CD14-positive monocyte (primary cell): ENCODE results near the gene POLR3K. TPM values are rescaled to one million over a fixed set of nuclear protein-coding genes. Genes with fewer than 3 reads are reported as not detected.
A peak's percentile ranks its signal among the peaks of the same experiment; 100 is the strongest.

ENCODE experiments used
- DNase-seq, 3 donors: peaks; one replicate each; pipeline ENCODE4 v3.0.0-alpha.2; 2011 to 2022
- H2AFZ ChIP-seq: 2 replicates; pipeline ENCODE4 v1.6.0; 2012; ENCODE audit warnings: mild to moderate bottlenecking, low read depth, low read length, inconsistent platforms; ENCODE audit not compliant: insufficient read depth, poor library complexity, severe bottlenecking
- H3K27ac ChIP-seq, 2 donors: 1 replicate in 1 of 2; 2 replicates in 1 of 2; pipeline ENCODE4 v1.5.1; 2012 to 2013; ENCODE audit warnings: low read length in 2 of 2, control low read depth in 1 of 2, inconsistent platforms in 1 of 2, low read depth in 1 of 2, mild to moderate bottlenecking in 1 of 2
- H3K27me3 ChIP-seq, 2 donors: one replicate each; pipeline versions ENCODE4 v1.6.0 to v1.6.1; 2011 to 2013; ENCODE audit warnings: low read length in 2 of 2; ENCODE audit not compliant: control insufficient read depth in 2 of 2, insufficient read depth in 2 of 2
- H3K36me3 ChIP-seq, 2 donors: replicated peaks in 1 of 2; 1 replicate in 1 of 2; 2 replicates in 1 of 2; pipeline versions ENCODE4 v1.5.1 to v1.6.1; 2012 to 2013; ENCODE audit warnings: low read length in 2 of 2, control low read depth in 1 of 2, inconsistent platforms in 1 of 2, mild to moderate bottlenecking in 1 of 2; ENCODE audit not compliant: insufficient read depth in 2 of 2, control insufficient read depth in 1 of 2
- H3K4me1 ChIP-seq, 2 donors: 1 replicate in 1 of 2; 2 replicates in 1 of 2; pipeline versions ENCODE4 v1.5.1 to v1.6.1; 2012 to 2013; ENCODE audit warnings: low read length in 2 of 2, control low read depth in 1 of 2, inconsistent platforms in 1 of 2, mild to moderate bottlenecking in 1 of 2, moderate library complexity in 1 of 2; ENCODE audit not compliant: insufficient read depth in 2 of 2, control insufficient read depth in 1 of 2
- H3K4me2 ChIP-seq: replicated peaks from 2 replicates; pipeline ENCODE3; 2012; ENCODE audit warnings: low read length, moderate library complexity, mild to moderate bottlenecking; ENCODE audit not compliant: poor library complexity, severe bottlenecking; ENCODE audit errors: extremely low read depth
- H3K4me3 ChIP-seq, 3 experiments: fragments of 200-600 bp in 1 of 3; sonication (generic) in 1 of 3; replicated peaks in 1 of 3; 1 replicate in 2 of 3; 2 replicates in 1 of 3; pipeline ENCODE4 v1.5.1; 2011 to 2013; ENCODE audit warnings: low read length in 3 of 3, mild to moderate bottlenecking in 3 of 3, control low read depth in 2 of 3, low read depth in 2 of 3, inconsistent platforms in 1 of 3, moderate library complexity in 1 of 3
- H3K79me2 ChIP-seq: 2 replicates; pipeline ENCODE4 v1.6.0; 2012; ENCODE audit warnings: mild to moderate bottlenecking, control low read depth, inconsistent platforms, low read length, moderate library complexity; ENCODE audit not compliant: insufficient read depth
- H3K9ac ChIP-seq: 2 replicates; pipeline ENCODE4 v1.6.0; 2017; ENCODE audit warnings: low read length, mild to moderate bottlenecking; ENCODE audit not compliant: insufficient read depth, poor library complexity, severe bottlenecking
- H3K9me3 ChIP-seq, 2 donors: replicated peaks in 1 of 2; 1 replicate in 1 of 2; 2 replicates in 1 of 2; pipeline versions ENCODE4 v1.5.1 to v1.6.1; 2012 to 2013; ENCODE audit warnings: low read length in 2 of 2, control low read depth in 1 of 2; ENCODE audit not compliant: control insufficient read depth in 1 of 2, insufficient read depth in 1 of 2
- H4K20me1 ChIP-seq: 2 replicates; pipeline ENCODE4 v1.6.0; 2012; ENCODE audit warnings: mild to moderate bottlenecking, low read length, control low read depth, moderate library complexity; ENCODE audit not compliant: insufficient read depth
- H3K27ac Mint-ChIP-seq, 7 donors: one replicate each; pipeline ENCODE4 v1.8.0; 2020; ENCODE audit warnings: mild to moderate bottlenecking in 7 of 7, mixed read lengths in 7 of 7, moderate library complexity in 6 of 7, inconsistent platforms in 2 of 7
- H3K27me3 Mint-ChIP-seq, 3 donors: one replicate each; pipeline ENCODE4 v1.8.0; 2021 to 2022; ENCODE audit warnings: low read depth in 3 of 3, mild to moderate bottlenecking in 3 of 3, mixed read lengths in 3 of 3, moderate library complexity in 3 of 3, inconsistent platforms in 1 of 3
- H3K36me3 Mint-ChIP-seq, 2 donors: one replicate each; pipeline ENCODE4 v1.8.0; 2020; ENCODE audit warnings: mixed read lengths in 2 of 2, inconsistent platforms in 1 of 2, mild to moderate bottlenecking in 1 of 2
- H3K4me1 Mint-ChIP-seq: one replicate; pipeline ENCODE4 v1.8.0; 2020; ENCODE audit warnings: mild to moderate bottlenecking, mixed read lengths
- H3K4me3 Mint-ChIP-seq, 2 donors: one replicate each; pipeline ENCODE4 v1.8.0; 2020; ENCODE audit warnings: mild to moderate bottlenecking in 2 of 2, mixed read lengths in 2 of 2, moderate library complexity in 1 of 2
- H3K9me3 Mint-ChIP-seq, 7 donors: one replicate each; pipeline ENCODE4 v1.8.0; 2020 to 2022; ENCODE audit warnings: mixed read lengths in 7 of 7, mild to moderate bottlenecking in 6 of 7, moderate library complexity in 6 of 7, inconsistent platforms in 2 of 7
- WGBS: methylation state at CpG from one replicate; pipeline ENCODE4 v1.1.5; 2013; ENCODE audit warnings: missing lambda C conversion rate; ENCODE audit not compliant: insufficient coverage; 5-methylcytosine and 5-hydroxymethylcytosine counted together
- intact Hi-C, 2 donors: fragments of 100-400 bp; cut with micrococcal nuclease; formaldehyde crosslinking; loops; one replicate each; pipeline versions ENCODE4 v1.15.0 to v1.15.1; 2023
- polyA plus RNA-seq, 3 donors: library from polyadenylated mRNA; depleted of rRNA in 1 of 3; unstranded in 2 of 3; stranded (reverse) in 1 of 3; fragments of 300-500 nt in 2 of 3; fragments of >200 nt in 1 of 3; fragmentation: Illumina TruSeq in 2 of 3; gene quantifications; 1 replicate in 2 of 3; 2 replicates in 1 of 3; pipeline ENCODE4 v1.2.3, GENCODE V29; 2012 to 2021
- TF ChIP-seq, protein P1 (sequence below): fragments of 200-600 bp; IDR thresholded peaks from one replicate; pipeline ENCODE4 v1.8.0; 2022; ENCODE audit warnings: antibody characterized with exemption, mild to moderate bottlenecking

The POLR3K gene
- polyA plus RNA-seq, 3 donors, result 9.9 to 20.8 (median 18.7) TPM

DNA sequence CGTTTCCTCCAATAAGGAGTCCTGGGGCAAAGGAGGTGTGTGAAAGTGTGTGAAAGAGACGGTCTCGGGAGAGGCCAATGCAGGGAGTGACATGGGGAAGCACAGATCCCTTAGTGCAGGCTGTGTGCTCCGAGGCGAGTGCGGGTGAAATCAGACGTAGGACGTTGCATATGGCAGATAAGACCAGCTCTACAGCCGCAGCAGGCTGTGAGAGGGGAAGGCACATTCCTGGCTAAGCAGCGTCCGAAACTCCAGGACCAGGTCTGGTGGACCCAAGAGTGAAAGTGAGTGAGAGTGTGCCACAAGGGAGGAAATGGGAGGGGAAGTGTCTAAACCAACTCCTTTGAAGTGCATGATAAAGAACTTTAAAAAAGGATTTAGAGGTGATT lies 11.3 kb downstream of the POLR3K start:
- Histone ChIP-seq H3K27ac (no peak overlapping the region), H2AFZ (no peak overlapping the region), H3K36me3 (peaks cover 37 to 55% of the 10 kb centered on the region in 2 donors), H4K20me1 (no peaks in the 10 kb centered on the region), H3K9ac (no peak overlapping the region), H3K4me3 (no peak overlapping the region), H3K9me3 (no peaks in the 10 kb centered on the region), H3K27me3 (no peaks in the 10 kb centered on the region), H3K79me2 (peaks cover under 1% of the 10 kb centered on the region), H3K4me1 (peaks cover 8 to 18% of the 10 kb centered on the region in 2 donors), H3K4me2 (no peak overlapping the region)
- intact Hi-C loops, result no loop called here
- peaks cover 46 to 55% of the 10 kb centered on the region in 2 donors for H3K36me3 Mint-ChIP-seq
- DNase-seq, result no peak
- TF ChIP-seq, protein P1, sequence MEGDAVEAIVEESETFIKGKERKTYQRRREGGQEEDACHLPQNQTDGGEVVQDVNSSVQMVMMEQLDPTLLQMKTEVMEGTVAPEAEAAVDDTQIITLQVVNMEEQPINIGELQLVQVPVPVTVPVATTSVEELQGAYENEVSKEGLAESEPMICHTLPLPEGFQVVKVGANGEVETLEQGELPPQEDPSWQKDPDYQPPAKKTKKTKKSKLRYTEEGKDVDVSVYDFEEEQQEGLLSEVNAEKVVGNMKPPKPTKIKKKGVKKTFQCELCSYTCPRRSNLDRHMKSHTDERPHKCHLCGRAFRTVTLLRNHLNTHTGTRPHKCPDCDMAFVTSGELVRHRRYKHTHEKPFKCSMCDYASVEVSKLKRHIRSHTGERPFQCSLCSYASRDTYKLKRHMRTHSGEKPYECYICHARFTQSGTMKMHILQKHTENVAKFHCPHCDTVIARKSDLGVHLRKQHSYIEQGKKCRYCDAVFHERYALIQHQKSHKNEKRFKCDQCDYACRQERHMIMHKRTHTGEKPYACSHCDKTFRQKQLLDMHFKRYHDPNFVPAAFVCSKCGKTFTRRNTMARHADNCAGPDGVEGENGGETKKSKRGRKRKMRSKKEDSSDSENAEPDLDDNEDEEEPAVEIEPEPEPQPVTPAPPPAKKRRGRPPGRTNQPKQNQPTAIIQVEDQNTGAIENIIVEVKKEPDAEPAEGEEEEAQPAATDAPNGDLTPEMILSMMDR, result no peak
- no peak overlapping the region for H3K4me3 Mint-ChIP-seq
- peaks cover 0 to 2% (median 0%) of the 10 kb centered on the region in 3 donors for H3K27me3 Mint-ChIP-seq
- no peaks in the 10 kb centered on the region for H3K9me3 Mint-ChIP-seq
- WGBS, result 92% methylated on average over 11 of the region's 11 CpGs
- peak overlapping the region in 4 of 7 donors; percentile 27 to 57 (median 38) for H3K27ac Mint-ChIP-seq
- H3K4me1 Mint-ChIP-seq, result peaks cover 27% of the 10 kb centered on the region

DNA sequence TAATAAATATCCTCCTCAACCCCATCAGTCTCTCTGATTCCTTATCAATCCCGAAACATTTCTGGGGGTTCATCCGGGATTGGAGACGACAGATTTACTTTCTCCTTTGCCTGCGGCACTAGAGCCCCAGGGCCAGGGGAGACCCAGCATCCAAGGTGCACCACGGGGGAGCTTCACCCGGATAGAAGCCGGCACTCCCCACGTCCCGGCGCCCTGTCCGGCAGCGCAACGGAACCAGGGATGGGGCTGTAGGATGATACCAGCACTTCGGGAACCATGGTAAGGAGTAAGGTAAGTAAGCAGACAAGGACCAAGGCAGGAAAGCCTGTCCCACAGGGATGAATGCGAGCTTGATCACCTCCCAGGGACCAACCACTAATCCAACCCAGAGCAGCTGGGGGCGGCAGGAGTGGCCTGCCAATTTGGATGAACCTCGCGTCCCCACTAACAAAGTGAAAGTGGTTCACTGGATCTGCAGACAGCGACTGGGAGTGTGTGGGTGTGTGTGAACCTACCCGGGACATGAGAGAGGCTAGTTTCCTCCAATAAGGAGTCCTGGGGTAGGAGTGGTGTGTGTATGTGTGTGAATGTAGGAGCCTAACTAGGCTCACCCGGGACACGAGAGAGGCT lies 11.9 kb downstream of the POLR3K start:
- Histone ChIP-seq H3K9me3 (no peaks in the 10 kb centered on the region), H3K27me3 (no peaks in the 10 kb centered on the region), H3K4me1 (peaks cover 8 to 18% of the 10 kb centered on the region in 2 donors), H3K79me2 (no peaks in the 10 kb centered on the region), H3K36me3 (peaks cover 32 to 51% of the 10 kb centered on the region in 2 donors), H4K20me1 (no peaks in the 10 kb centered on the region), H3K4me3 (no peak overlapping the region), H3K4me2 (no peak overlapping the region), H3K27ac (no peak overlapping the region), H2AFZ (no peak overlapping the region), H3K9ac (no peak overlapping the region)
- Mint-ChIP-seq H3K27ac (peak overlapping the region in 3 of 7 donors; percentile 27 to 57 (median 41)), H3K4me1 (peaks cover 27% of the 10 kb centered on the region), H3K27me3 (peaks cover 0 to 4% (median 0%) of the 10 kb centered on the region in 3 donors), H3K4me3 (no peak overlapping the region), H3K9me3 (no peaks in the 10 kb centered on the region), H3K36me3 (peaks cover 45 to 52% of the 10 kb centered on the region in 2 donors)
- no peak for DNase-seq
- TF ChIP-seq, protein P1, result no peak
- intact Hi-C loops, result no loop called here
- 99% methylated on average over 20 of the region's 22 CpGs for WGBS
